Fibroblast of skin of scalp (primary cell): ENCODE results near the gene ZC3H12D.
"Not testable (repeated sequence)": the region's sequence is repeated elsewhere in the genome, so short reads cannot be mapped to it uniquely, and the experiment has no call there.

Experiments used
- DNase-seq: peaks from one replicate; pipeline ENCODE4 v3.0.0-alpha.2; 2013

Gene ZC3H12D

DNA sequence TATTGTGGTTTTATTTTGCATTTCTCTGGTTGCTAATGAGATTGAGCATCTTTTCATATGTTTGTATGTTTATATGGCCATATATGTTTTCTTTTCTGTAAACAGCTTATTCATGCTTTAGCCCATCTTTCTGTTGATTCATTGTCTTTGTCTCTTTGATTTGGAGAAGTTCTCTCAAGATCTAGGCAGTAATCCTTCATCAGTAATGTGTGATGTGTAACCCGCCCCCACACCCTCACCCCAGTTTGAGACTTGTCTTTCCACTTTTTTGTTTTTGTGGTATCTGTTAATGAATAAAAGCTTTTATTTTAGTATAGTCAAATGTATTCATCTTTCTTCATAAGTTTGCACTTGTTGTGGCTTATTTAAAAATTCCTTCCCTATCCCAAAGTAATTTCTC, 26.0 kb downstream of the ZC3H12D start:
- DNase-seq = no peak

DNA sequence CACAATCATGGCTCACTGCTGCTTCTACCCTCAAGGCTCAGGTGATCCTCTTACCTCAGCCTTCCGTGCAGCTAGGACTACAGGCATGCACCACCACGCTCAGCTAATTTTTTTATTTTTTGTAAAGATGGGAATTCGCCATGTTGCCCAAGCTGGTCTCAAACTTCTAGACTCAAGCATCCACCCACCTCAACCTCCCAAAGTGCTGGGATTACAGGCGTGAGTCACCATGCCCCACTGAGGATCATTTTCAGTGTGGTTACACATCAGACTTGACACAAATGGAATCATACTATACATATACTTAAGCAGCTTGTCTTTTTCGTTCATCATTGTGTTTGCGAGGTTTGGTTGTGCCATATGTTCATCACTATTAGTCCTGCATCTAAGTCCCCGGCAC, 26.6 kb downstream of the ZC3H12D start:
- DNase-seq = no peak

GRCh38 chr6:149457316-149457884, 27.4 kb downstream of the ZC3H12D start:
- DNase-seq = no peak

GRCh38 chr6:149456311-149457021, 28.3 kb downstream of the ZC3H12D start:
- no peak for DNase-seq

DNA sequence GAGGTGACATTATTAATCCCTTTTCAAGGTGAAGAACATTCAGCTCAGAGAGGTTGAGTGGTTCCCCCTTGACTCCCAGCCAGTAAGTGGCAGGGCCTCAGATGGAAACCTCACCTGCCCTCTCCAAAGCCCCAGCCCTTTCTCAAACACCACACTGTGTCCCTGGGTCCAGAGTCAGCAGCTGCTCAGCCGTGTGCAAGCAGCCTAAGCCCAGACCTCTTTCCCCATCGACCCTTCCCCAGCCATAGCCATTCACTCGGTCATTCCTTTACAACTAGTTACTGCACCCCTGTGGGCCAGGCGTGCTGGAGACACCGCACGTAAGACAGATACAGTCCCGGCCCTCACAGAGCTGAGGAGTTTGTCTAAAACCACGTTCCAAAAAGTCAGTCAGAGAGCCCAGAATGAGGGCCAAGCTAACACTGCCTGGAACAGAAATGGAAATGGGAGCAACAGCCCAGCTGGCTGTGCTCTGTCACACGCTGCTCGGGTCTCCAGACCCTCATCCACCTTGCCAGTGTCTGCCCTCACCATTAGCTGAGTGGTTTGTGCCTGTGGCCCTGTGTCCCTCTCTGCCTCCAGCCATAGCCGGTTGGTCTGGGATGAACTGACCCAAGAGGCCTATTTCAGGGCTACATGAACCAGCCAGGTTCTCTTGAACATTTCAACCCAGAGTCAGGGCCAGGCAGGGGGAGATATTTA, 29.6 kb downstream of the ZC3H12D start:
- no peak for DNase-seq

DNA sequence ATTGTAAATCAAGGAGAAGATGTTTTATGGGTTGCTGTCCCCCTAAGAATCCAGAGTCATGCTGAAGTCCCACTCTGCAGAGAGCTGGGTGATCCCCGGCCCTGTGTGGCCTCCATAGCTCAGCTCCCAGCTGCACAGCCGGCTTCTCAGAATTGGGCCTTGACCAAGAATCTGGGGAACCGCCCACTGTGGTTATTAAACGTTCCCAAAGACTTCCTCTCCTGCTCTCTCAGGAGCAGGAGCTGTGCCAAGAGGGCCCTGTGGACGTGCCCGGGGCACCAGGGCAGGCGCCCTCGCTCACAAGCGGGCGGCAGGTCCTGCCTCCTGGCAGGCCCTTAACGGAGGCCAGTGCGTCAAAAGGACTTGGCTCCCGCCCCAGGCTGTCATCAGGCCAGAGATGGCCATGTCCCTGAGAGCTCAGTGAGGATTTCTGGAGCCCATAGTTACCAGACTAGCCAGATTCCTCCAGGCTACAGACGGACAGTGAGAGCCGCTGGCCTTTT, 30.4 kb downstream of the ZC3H12D start:
- peak; percentile 87 for DNase-seq

DNA sequence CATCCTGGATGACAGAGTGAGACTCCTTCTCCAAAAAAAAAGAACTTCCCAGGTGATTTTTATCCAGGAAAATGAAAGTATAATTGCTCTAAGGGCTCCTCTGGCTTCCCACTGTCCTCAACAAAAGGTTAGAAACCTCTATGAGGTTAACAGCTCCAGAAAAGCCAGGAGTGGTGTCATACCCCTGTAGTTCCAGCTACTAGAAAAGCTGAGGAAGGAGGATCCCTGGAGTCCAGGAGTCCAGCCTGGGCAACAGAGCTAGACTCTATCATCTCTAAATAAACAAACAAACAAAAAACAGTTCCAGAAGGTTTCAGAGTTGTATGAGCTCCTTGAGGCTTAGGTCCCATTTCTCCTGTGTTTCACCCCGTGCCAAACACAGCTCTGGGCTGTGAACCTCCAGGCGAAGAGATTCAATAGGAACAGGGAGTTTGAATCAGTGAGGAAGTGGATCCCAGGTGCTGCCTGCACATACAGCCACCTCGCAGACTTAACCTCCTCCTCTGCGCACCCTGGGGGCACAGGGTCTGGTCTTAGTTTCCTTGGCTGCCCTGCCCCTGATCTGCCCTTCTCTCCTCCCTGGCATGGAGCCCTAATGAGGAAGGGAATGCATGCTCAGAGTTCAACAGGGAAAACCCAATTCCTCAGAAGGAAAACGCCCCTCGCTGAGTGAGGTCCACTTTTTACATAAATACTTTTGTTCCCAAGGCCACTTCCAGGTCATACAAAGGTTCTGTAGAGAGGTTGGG, 31.0 kb downstream of the ZC3H12D start:
- peak; percentile 36 for DNase-seq

DNA sequence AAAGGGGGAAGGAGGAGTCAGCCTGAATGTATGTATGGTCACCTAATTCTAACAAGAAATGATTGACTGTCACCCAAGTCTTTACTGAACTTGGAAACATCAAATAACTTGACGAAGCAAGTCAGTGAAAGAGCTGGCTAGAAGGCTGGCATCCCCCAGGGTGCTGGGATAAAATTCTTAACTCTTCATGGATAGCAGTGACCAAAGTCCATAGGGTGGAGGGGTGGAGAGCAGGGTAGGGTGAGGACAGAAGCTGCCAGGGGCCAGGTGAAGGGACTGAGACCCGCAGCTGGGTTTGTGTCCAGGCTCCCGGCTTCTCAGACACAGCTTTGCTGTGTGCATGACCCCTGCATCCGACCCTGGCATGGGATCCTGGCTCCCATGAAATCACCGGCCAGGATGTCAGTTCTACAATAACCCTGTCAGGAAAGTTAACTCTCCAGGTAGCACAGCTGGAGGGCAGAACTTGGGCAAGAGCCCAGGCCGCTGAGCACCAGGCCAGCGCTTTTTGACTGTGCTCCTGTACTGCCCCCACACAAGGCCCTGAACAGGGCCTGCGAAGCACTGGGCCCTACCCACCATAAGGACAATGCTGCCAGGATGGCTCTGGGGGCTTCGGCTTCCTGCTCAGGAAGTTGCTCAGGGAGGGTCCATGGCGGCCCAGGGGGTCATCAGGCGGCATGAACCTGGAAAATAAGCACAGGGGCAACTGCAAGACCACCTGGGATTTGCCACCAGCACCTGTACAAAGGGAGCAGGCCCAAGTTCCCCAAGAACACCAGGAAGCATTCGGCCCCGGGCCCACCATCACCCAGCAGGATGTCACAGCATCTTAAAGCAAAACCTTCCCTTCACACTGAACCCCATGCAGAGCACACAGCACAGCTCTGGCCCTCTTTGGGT, 32.5 kb downstream of the ZC3H12D start:
- DNase-seq = no peak

DNA sequence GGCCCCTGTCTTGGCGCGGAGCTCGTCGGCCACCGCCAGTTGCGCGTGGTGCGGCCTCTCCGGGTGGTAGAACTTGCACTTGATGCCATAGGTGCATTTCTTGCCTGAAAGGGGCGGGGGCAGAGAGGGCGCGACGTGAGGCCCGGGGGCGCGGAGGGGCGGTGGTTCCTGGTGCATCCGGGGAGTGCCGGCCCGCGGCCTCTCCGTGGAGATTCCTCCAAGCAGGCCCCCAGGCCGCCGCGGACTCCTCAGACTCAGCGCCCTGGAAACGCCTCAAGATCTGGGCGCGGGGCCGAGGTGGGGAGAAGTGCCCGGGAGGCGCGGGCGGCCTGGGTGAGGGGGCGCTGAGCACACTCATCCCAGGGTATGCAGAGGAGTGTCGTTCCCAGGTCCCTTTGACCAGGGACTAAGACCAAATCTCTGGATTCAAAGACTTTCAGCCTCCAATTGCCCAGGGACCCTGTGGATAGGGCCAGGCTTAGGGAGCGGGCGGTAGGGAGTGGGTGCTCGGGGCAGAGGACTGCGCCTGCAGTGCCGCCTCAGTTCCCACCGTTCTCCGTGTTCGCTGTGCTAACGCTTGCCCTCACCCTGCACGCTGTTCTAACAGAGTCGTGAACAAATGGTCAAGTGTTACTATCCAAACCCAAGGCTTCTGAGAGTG, 33.3 kb downstream of the ZC3H12D start:
- no peak for DNase-seq

DNA sequence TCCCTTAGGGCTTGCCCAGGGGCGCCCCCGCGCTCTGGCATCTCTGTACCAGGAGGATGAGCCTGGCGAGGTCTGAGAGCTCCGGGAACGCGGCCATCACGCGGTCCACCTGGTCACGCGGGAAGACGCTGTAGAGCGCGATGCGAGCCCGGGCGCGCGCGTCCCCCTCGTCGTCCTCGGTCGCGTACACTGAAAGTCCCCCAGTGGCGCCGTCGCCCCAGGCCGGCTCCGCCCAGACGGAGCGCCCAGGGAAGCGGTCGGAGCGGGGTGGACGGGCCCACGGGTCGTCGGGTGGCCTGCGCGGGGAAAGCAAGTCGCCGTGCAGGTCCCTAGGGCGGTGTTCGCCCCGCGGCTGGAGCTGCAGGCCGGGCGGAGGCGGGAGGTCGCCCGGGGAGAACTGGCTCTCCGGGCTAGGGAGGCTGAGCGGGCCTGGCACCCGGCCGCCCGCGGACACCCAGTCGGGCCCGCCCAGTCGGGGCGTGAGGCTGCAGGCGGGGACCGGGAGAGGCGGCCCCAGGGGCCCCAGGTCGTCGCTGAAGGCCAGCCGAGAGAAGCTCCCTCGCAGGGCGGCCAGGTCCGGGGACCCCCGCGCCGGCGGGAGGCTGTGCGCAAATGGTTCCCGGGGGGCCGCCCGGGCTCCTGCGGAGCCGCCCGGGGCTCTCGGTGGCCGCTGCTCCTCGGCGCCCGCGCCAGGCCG, 34.0 kb downstream of the ZC3H12D start:
- DNase-seq = peak; percentile 12

DNA sequence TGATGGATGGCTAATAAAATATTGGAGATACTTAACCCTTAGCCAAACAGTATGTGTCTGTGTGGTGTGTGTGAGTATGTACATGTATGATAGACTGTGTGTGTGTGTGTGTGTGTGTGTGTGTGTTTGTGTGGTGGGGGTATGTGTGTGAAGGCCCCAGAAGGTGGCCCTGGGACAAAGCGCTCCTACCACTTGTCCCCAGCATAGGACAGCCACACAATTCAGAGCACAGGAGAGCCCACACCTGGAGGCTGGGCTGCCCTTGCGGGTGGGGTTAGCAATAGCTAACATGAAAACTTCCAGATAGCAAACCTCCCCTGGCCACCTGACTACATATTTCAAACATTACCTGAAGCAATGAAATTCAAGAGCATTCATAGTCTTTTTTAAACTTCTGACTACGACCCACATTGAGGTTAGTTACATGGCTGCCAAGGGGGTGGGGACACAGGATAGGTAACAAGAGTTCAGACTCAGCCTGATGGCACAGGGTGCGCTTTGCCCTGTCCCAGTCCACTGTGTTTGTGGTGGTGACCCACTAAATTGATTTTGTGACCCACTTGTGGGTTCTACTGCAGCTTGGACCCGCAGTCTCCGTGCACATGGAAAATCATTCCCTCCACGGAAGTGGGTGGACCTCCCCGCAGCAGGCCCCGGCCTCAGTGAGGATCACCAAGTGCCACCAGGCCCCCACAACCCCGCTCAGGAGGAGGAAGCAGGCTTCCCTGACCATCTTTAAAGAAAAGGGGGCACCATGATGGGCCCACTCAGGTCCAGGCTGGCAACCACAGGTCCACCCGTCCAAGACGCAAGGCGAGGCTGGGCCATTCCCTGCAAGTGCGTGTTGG, 34.8 kb downstream of the ZC3H12D start:
- DNase-seq = no peak

DNA sequence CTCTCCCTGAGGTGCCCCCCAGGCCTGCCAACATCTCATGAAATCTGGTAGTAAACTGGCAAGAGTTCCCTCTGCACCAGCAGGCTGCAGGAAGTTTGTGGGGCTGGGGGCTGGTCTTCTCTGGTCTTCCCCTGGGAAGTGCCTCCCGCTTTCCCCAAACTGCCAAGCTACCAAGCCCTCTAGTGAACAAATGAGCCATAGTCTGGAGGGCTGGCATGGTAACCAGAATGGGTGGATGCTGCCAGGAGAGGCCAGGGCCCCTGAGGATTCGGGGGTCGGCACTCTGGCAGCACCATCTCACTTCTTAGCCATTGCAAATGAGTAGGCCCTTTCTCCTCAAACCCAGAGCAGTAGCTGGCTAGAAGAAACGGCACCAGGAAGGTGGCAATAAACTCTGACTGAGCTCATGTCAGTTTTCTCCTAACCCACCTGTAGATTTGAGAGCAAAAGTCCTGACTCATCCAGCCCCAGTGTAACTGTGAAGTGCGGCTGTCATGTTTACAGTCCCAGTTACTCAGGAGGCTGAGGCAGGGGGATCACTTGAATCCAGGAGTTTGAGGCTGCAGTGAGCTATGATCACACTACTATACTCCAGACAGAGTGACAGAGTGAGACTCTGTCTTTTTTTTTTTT, 35.9 kb downstream of the ZC3H12D start:
- DNase-seq = no peak

GRCh38 chr6:149446791-149447376, 37.9 kb downstream of the ZC3H12D start:
- DNase-seq = no peak

DNA sequence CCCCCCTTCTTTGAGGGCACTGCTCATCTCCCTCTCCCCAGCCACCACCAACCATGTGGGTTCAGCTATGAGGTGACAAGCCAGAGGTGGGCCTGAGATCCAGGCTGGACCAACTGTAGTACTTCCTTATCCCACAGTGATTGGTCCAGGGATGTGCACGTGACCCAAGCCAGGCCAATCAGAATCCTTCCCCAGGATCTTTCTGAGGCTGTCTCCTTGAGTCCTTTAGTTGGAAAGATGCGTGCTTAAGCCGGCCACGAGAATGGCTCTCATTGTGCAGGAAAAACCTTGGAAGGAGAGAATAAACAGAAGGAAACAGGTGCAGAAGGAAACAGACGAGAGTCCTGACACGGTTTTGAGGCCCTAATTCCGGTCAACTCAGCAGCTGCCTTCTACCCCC, 39.2 kb downstream of the ZC3H12D start:
- no peak for DNase-seq

DNA sequence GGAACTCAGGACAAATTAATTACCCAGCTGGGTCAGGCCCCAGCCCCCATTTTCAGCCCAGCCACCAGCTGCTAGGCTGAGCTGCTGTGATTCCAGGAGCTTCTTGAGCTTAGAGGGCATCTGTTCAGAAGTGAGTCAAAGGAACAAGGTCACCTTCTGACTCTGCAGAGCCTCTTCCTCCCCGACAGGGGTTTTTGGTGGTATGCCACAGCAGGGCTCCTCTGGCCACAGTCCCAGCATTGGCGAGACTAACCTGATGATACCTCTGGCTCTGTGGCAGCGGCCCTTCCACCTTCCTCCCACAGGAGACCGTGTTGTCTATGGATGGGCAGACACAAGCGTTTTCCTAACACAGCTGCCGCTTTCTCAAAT, 39.7 kb downstream of the ZC3H12D start:
- no peak for DNase-seq

GRCh38 chr6:149444360-149445094, 40.3 kb downstream of the ZC3H12D start:
- not testable (repeated sequence) for DNase-seq

- DNase-seq = peak; percentile 82
These were observed 41.2 kb downstream of the ZC3H12D start for GRCh38 chr6:149443411-149444181.
